Body of pancreas (tissue), 4 donors: ENCODE measurements around the gene NCCRP1. TPM values are rescaled to one million over a fixed set of nuclear protein-coding genes. Genes with fewer than 3 reads are reported as not detected.

Source experiments
- ATAC-seq: fragments of 150-250 bp; one replicate; pipeline ENCODE4 v1.9.1; 2016
- DNase-seq, 4 donors: peaks; one replicate each; pipeline ENCODE4 v3.0.0-alpha.2; 2019
- H3K27ac ChIP-seq, 4 donors: fragments of 200-600 bp; sonication (generic); 1 replicate in 3 of 4; 2 replicates in 1 of 4; pipeline versions ENCODE4 v1.5.1 to v1.6.1; 2016 to 2019; ENCODE audit warnings: mild to moderate bottlenecking in 1 of 4, mixed read lengths in 1 of 4, moderate library complexity in 1 of 4
- H3K27me3 ChIP-seq, 2 donors: fragments of 200-600 bp; sonication (generic); one replicate each; pipeline ENCODE4 v1.6.0; 2016; ENCODE audit warnings: mild to moderate bottlenecking in 1 of 2
- H3K36me3 ChIP-seq, 2 donors: fragments of 200-600 bp; sonication (generic); replicated peaks in 1 of 2; 2 replicates each; pipeline ENCODE4 v1.5.1; 2016; ENCODE audit warnings: low read depth in 2 of 2; ENCODE audit not compliant: insufficient read depth in 1 of 2
- H3K4me1 ChIP-seq: fragments of 200-600 bp; sonication (generic); one replicate; pipeline ENCODE4 v1.6.0; 2016
- H3K4me3 ChIP-seq, 2 donors: fragments of 200-600 bp; sonication (generic); 1 replicate in 1 of 2; 2 replicates in 1 of 2; pipeline ENCODE4 v1.5.1; 2016 to 2019
- H3K9me3 ChIP-seq, 3 donors: fragments of 200-600 bp; sonication (generic); 1 replicate in 2 of 3; 2 replicates in 1 of 3; pipeline ENCODE4 v1.5.1; 2016
- CTCF ChIP-seq, 7 experiments: fragments of 450-650 bp in 4 of 7; fragments of 200-600 bp in 3 of 7; sonication (generic) in 3 of 7; IDR thresholded peaks; one replicate each; pipeline ENCODE4 v1.5.1; 2016 to 2019; ENCODE audit warnings: antibody characterized with exemption in 7 of 7
- POLR2A ChIP-seq, 3 donors: fragments of 450-650 bp; IDR thresholded peaks; one replicate each; pipeline ENCODE4 v1.6.1; 2016; ENCODE audit warnings: antibody characterized with exemption in 3 of 3, mild to moderate bottlenecking in 2 of 3
- WGBS, 2 donors: methylation state at CpG; one replicate each; pipeline ENCODE4 v1.1.5; 2017; 5-methylcytosine and 5-hydroxymethylcytosine counted together
- intact Hi-C: fragments of 100-400 bp; cut with DNase I; formaldehyde crosslinking; loops from one replicate; pipeline ENCODE4 v1.15.1; 2023
- total RNA-seq, 2 donors: library from RNA; depleted of rRNA; stranded (reverse); fragments of >200 nt; gene quantifications; one replicate each; pipeline ENCODE4 v1.1.0, GENCODE V29; 2016

The NCCRP1 gene
- total RNA-seq, 2 donors from 2014 or later = 0.66 to 7.8 TPM

- 87 to 100% methylated on average over 2 to 8 of the region's 11 CpGs for WGBS, 2 donors
- Histone ChIP-seq H3K9me3 (no peaks in the 10 kb centered on the region), H3K27me3 (no peaks in the 10 kb centered on the region), H3K36me3 (peaks cover 5 to 17% of the 10 kb centered on the region in 2 donors), H3K4me1 (no peaks in the 10 kb centered on the region), H3K4me3 (no peak overlapping the region), H3K27ac (no peak overlapping the region)
- TF ChIP-seq CTCF (IDR thresholded peaks at IDR 0.05) (no peak), POLR2A (IDR thresholded peaks at IDR 0.05) (no peak)
- DNase-seq = no peak
- intact Hi-C loops = no loop called here
- no peak for ATAC-seq
These were observed 19.0 kb upstream of the NCCRP1 start for GRCh38 chr19:39177736-39178135.

- no peak overlapping the region for H3K27ac ChIP-seq
- no peaks in the 10 kb centered on the region for H3K27me3 ChIP-seq
- peaks cover 5 to 17% of the 10 kb centered on the region in 2 donors for H3K36me3 ChIP-seq
- 93% methylated on average over 13 to 27 of the region's 30 CpGs for WGBS, 2 donors
- ATAC-seq (no peak), DNase-seq (no peak)
- intact Hi-C loops = no loop called here
- H3K4me3 ChIP-seq = no peak overlapping the region
- no peaks in the 10 kb centered on the region for H3K9me3 ChIP-seq
- H3K4me1 ChIP-seq = no peaks in the 10 kb centered on the region
- TF ChIP-seq CTCF (IDR thresholded peaks at IDR 0.05) (no peak), POLR2A (IDR thresholded peaks at IDR 0.05) (no peak)
These were observed 18.3 kb upstream of the NCCRP1 start for GRCh38 chr19:39178296-39179006.

- intact Hi-C loops = no loop called here
- Histone ChIP-seq H3K4me3 (no peak overlapping the region), H3K36me3 (peaks cover 5 to 15% of the 10 kb centered on the region in 2 donors), H3K9me3 (no peaks in the 10 kb centered on the region), H3K27me3 (no peaks in the 10 kb centered on the region), H3K27ac (no peak overlapping the region), H3K4me1 (no peaks in the 10 kb centered on the region)
- TF ChIP-seq CTCF (IDR thresholded peaks at IDR 0.05) (no peak), POLR2A (IDR thresholded peaks at IDR 0.05) (no peak)
- 91% methylated on average over 6 to 10 of the region's 10 CpGs for WGBS, 2 donors
- no peak for DNase-seq
- ATAC-seq = no peak
These were observed 17.0 kb upstream of the NCCRP1 start for GRCh38 chr19:39179754-39180153.

GRCh38 chr19:39180749-39181148 lies 16.0 kb upstream of the NCCRP1 start:
- no peak overlapping the region for H3K4me3 ChIP-seq
- H3K4me1 ChIP-seq = no peaks in the 10 kb centered on the region
- H3K36me3 ChIP-seq = peaks cover 5 to 10% of the 10 kb centered on the region in 2 donors
- no peaks in the 10 kb centered on the region for H3K27me3 ChIP-seq
- no peaks in the 10 kb centered on the region for H3K9me3 ChIP-seq
- intact Hi-C loops = no loop called here
- 85 to 89% methylated on average over 7 to 9 of the region's 9 CpGs for WGBS, 2 donors
- no peak for TF ChIP-seq POLR2A (IDR thresholded peaks at IDR 0.05)
- no peak for TF ChIP-seq CTCF (IDR thresholded peaks at IDR 0.05)
- ATAC-seq (no peak), DNase-seq (no peak)
- no peak overlapping the region for H3K27ac ChIP-seq
